Left hindlimb (tissue), 1 donor: ENCODE results near the gene SPAG16.

Source experiments
- DNase-seq: peaks from one replicate; pipeline ENCODE4 v3.0.0-alpha.2; 2018

The SPAG16 gene

DNA sequence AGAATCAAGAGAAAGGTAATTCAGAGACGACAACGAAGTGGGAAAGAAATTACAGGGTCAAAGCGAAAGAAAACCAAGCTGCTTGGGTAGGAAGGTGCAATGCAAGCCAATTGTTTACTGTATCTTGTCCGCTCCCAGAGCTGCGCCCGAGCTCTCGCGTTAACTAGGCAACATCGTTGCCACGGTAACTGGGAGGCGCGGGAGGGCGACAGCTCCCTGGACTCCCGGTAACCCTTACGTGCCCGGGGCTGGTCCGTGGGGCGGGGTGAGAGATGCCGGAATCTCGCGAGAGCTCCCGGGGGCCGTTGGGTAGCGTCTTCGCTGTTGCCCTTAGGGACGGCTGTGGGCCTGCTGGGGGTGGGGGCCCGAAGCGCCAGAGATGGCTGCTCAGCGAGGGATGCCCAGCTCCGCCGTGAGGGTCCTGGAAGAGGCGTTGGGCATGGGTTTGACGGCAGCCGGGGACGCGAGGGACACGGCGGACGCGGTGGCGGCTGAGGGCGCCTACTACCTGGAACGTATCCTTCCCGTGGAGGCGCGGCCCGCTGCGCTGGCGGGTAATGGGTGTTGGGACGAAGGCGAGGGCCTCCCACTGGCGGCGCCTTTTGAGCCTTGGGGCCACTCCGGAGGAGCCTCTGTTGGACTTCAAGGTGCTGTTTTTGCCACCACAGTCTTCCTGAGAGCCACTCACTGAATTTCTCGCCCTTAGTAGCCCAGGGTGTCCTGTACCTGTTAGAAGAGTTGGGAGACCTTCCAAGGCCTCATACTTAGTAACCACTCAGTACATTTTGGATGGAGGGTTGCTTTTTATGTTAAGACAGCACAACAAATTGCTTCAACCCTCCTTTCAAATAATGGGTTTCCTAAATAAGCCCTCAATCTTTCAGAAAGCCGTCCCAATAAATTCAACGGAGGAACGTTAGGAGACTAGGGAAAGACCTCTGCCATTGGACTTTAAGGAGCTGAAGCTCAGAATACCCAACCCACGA, at the start of gene SPAG16:
SPAG16 (plus strand) TSS at position 360 of the 986 bp plus-strand sequence.
- DNase-seq, result peak; percentile 98

DNA sequence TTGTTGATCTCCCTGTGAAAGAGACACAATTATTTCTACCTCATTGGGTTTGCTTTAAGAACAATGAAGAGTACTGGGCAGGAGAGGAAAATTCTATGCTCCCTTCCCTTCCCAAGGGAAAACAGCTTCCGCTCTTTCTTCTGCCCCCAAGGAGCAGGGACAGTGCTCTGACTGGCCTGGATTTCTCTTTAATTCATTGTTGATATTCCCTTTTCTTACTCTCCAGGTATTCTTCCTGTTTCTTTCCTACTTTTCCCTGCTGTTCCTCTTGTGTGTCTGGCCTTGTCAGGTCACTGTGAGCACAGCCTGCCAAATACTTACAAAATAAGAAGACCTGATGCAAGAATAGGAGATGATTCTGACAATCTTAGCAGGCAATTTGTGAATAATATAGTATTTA, 49.6 kb upstream of the SPAG16 start:
- no peak for DNase-seq

DNA sequence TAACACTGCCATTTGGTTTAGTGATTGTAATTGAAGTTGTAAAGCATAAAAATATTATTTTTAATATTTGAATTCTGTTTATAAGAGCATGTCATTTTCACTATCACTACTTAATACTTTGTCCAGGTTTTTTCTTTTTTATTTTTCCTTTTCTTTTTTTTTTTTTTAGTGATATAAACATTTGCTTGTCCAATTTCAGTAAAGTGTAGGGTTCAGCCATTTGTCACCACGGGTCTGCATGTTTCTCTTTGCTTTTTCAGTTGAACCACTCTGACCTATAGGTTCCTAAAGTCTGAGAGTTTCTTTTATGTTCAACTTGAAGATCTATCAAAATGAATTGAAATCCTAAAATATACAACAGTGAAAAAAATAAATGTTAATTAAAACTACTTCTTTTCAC, 48.5 kb upstream of the SPAG16 start:
- no peak for DNase-seq

DNA sequence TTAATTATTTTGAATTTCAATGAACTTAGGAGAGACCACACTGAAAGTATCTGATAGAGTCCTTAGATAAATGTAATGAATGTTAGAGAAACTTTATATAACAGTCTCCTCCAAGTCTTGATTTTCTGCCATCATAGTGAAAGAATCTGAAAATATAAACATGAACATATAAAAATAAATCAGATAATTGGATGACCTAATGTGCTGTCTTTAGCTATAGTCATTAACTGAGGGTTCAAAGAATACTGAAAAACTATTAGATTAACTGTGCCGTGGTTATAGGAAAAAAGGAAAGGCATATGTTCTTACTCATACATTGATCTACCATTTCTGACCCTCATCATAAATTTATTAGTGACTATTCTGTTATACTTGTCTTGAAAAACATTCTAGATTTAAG, 47.0 kb upstream of the SPAG16 start:
- no peak for DNase-seq

DNA sequence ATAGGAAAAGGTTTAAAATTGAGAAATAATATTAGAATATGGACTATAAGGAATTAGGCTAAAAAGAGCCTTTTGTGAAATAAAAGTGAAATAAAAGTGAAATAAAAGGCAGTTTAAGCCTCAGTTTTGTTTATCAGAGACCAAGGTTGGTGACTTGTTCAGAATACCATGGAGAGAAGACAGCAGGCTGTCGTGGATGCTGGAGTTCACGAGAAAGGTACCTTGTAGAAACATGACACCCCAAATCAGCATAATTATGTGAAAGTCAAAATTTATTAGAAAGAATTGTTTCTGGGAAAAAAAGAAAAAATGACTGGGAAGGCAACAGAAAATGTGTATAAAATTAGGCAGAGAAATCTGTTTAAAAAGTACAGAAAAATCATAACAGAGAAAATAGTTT, 46.5 kb upstream of the SPAG16 start:
- DNase-seq, result no peak

DNA sequence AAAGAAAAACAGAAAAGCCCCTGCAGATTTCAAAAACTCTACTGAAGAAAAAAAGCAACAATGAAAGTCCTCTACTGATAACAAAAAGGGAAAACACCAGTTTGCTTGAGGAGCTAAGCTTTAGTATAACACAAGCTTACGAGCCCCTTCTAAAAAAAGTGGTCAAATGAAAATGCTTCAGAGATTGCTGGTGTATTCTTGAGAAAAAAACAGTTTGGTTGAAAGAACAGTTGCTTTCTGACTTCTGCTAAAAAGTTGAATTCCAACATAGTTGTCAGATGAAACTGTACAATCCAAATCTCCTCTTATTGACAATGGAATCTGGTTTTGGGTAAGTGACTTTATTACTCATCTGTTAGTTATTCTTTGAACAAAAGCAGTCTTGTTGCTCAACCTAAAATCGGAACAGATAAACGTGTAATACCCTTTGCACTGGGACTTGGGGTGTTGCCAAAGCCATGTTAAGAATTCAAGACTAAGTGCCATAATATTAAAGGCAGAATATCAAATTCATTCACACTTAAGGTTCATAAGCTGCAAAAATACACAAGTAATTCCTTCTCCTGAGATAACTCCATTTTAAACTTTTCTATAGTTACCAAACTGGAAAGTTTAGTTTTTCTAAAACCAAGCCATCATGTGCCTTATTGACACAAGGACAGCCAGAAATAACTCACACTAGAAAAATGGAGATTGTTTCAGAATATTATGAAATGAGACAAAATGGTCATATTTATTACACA, 45.3 kb upstream of the SPAG16 start:
- no peak for DNase-seq

DNA sequence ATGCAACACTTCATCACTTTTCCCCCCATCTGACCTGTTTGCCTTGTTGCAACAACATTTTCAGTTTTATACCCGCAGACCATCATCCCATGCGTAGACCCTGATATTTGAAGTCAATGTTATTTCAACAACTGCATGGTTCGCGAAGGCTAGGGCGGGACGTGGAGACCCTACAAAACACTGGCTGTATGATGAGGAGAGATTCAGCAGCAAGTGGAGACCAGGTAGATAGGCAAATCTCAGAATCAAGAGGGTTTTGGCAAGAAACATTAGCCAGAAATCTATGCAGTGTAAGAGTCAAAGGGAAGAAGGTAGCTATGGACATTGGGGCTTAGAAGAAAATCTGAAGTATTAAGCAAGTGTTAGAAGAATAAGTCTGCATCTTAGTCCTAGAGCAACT, 42.4 kb upstream of the SPAG16 start:
- no peak for DNase-seq

DNA sequence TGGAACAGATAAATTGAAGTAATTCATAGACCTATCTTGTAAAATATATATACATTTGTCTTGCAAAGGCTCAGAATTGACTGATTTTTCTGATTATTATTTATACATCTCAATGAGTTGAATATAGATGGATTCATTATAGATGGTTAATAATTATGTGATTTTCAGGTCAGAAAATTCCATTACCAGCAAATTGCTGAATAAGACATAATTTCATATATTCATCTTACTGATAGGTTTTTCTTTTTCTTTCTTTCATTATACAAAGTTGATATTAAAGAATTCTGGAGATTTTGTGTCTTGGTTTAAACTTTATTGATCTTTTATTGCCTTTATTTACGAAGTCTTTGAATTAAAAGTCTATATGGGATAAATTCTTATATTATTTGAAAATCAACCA, 41.6 kb upstream of the SPAG16 start:
- no peak for DNase-seq

DNA sequence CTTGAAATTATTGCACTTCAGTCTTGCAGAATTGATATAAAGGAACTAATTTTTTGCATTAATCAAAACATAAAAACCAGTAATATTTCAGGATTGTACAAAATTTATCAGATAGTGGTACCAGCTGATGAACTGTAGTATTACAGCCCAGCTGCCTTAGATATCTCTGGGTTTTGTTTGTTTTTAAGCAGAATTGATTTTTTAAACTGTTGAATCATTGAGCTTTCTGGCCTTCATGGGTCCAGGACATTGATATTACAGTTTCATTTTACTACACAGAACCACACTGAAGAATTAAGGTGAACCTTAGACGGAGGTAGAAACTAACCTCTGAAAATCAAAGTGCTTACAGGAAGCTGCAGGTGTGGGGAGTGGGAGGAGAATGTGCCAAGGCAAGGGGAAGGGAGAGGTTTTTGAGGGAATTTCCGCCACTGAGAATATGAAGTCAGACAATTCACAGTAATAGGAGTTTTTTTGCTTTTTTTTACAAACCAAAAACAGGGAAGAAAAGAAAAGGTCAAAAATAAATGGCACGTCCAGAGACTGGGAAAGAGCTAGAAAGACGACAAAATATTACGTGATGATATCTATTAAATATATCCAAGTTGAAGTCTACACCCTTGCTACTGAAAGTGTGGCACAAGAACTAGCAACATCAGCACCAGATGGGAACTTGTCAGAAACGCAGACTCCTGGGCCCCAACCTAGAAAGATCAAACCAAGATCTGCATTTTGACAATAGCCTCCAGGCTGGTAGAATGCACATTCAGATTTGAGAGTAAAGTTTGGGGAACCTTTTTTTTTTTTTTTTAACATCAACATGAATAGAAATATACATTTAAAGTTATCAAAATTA, 40.8 kb upstream of the SPAG16 start:
- DNase-seq, result no peak

DNA sequence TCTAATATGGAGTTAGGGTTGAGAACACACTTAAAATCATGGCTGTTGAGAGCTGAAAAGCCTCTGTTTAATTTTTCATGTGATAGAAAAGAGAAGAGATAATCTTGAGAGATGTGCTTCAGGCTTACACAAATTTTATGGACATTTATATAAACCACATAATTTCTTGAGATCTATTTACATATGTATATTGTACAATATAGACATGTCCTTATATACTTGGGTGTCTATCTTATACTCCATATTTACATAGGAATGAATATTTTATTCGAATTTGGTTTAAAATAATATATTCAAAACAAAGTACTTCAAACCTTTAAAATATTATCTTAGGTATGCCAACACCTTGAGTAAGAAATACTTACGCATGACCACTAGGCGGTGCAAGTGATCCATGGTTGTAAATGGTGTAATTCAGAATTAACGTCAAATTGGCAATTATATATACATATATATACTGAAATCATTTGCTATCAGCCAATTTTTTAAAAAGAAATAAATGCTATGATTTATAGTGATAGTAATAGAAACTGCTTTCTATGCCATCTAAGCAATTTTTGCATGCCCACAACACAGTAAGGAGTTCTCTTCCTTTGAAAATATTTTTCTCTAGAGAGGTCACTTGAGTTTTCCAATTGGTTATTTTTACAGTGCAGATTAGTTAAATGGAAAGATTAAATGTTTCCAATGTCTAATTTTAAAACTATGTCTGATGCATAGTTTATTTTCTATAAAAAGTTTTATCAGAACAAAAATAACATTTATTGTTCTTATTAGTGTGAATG, 37.6 kb upstream of the SPAG16 start:
- DNase-seq, result no peak

DNA sequence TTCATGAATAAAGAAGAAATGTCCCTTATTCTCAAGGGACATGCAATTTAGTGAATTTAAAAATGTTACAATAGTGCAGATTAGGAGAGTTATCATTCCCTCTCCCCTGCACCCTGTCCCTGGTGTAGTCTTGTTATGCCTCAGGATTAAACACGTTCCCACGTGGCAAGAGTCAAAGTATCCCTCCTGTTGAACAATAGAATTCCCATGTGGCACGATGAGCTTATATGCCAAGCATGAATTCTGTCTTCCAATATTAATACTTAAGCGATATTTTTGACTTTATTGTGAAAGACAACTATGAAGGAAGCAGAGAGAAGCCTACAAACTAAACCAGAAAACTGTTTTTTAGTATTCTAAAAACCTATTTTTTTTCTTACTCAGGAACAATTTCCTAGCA, 36.7 kb upstream of the SPAG16 start:
- DNase-seq, result no peak

DNA sequence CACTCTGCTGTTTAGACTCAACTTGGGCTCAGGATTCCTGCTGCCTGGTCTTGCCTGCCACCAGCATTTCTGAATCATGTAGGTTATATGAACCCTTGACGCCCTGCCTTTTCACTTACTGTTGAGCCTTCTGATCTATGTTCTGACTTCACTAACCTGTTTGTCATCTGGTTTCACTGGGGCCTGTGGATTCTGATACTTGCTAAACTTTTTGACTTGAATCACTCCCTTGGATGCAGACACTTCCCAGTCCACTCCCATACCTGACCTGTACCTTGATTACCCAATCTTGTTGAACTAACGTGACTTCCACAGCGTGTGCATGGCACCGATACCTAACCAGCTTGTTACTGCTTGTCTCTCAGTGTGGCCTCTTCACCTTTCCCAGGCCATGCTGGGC, 35.6 kb upstream of the SPAG16 start:
- no peak for DNase-seq

DNA sequence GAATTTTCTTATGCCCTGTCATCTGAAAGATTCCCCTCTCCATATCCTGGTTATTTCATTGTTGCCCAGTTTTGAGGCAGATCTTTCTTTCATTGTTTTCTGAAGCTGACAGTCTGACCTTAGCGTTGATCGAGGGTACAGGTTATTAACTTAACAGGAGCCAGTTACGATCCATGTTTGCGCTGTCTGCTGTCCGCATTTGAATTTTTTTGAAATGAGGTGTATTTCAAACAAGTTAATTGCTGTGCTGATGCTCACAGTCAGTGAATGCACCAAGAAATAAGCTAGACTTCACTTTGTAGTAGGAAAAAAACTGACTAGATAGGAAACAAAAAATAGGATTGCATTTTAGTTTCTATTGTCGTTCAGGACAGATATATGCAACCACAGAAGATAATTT, 34.8 kb upstream of the SPAG16 start:
- no peak for DNase-seq

DNA sequence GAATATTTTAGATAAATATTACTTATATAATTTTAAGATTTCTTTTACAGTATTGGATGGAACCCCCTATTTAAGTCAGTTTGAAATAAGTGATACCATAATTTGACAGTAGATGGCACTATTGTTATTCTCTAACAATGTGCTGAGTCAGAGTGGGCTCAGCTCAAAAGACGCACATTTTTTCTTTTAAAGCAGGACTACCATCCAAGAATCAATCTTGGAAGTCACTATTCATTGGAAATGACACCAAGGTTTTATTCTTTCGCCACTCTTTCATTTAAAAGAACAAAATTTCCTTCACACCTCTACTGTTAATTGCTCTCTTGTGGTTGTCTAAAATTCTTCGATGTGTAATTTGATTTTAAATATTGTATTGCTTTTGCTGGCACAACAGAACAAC, 32.6 kb upstream of the SPAG16 start:
- DNase-seq, result no peak

DNA sequence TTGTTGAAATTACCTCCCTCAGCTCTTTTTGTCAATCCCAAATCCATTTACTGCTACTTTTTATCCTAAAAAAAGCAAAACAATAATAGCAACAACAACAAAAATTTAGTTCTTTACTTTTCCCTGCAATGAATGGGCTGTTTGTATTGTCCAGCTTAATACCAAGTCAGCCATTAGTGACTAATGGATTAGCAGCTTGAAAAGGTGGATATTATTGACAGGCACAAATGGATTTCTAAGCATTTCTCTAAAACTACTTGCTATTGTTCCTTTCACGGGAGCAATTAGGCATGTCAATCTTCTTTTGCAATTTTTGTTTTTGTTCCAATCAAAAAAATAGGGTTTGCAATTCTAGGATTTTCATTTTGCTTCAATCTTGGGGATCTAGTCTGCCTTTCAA, 32.1 kb upstream of the SPAG16 start:
- DNase-seq, result no peak

DNA sequence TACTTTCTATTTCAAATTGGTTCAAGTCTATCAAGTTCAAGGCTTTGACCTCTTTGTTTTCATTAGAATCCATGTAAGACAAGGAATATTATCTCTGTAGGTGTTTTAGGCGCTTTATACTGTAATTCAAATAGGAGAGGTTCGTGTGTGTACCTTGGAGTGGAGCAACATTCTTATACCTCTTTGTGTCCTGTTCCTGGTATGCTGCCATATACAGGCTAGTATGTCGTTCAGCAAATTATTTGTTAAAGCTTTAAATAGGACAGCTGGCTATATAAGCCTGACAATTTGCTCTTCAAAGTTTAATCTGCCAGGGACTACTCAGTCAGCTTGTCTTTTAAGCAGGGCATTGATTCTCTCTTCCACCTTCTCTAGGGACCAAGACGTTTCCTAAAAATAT, 31.1 kb upstream of the SPAG16 start:
- DNase-seq, result no peak

DNA sequence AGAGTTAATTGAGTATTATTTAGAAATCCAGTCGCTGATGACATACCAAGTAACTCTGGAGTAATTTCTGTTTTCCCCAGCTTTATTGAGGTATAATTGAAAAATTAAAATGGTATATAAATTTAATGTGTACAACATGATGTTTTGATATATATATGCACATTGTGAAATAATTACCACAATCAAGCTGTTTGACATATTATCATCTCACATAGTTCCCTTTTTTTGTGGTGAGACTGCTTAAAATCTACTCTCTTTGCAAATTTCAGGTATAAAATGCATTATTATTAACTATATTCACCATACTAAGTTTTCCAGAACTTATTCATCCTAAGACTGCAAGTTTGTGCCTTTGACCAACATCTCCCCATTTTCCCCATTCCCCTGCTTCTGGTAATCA, 25.0 kb upstream of the SPAG16 start:
- DNase-seq, result no peak

DNA sequence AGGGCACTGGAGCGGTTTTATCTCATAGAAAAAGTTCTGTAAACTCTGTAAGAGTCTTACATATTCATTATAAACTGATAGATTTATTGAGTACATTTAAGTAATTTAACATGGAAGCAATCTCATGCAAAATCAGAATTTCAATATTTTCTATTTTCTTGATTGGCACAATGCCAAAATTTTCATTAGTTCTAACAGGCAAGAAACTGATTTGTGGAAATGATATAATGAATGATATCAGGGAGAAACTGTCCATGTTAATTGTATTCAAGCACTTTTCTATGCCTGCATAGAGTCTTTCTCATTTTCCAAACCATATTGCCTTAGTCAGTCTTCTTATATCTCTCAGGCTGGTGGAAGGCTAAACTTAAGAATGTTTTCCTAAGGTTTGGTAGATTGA, 23.0 kb upstream of the SPAG16 start:
- DNase-seq, result no peak

DNA sequence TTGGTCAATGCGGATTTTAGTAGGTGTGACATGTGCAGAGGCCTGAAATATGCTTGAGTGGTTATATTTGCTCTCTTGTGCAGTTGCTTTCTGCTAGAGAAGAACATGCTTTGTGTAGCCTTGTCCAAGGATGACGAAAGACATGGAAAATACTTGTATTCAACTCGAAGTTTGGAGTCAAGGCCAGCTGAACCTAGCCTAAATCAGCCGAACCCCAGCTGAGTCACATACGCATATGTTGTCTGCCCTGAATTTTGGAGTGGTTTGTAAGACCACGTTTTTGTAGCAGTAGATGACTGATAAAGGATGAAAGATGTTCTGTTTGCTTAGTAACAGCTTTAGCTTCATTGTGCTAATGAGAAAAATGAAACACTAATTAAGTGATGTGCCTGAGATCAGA, 22.5 kb upstream of the SPAG16 start:
- no peak for DNase-seq

DNA sequence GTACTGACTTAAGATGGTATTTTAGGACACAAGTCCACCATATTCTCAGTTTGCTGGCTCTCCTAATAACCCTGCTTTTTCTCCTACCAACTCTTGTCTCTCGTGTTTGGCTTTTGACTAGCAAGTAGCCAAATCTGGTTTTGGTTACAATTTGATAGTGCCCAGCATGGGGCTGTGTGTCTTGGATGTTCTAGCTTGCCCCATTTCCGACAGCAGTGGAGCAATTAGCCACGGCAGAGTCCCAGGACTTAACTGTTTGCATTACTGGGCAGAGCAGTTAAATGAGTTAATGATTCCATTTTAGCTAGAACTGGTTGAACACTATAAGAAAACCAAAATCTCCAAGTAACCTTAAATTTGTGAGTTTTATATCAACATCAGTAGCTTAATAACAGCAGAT, 18.6 kb upstream of the SPAG16 start:
- DNase-seq, result no peak

DNA sequence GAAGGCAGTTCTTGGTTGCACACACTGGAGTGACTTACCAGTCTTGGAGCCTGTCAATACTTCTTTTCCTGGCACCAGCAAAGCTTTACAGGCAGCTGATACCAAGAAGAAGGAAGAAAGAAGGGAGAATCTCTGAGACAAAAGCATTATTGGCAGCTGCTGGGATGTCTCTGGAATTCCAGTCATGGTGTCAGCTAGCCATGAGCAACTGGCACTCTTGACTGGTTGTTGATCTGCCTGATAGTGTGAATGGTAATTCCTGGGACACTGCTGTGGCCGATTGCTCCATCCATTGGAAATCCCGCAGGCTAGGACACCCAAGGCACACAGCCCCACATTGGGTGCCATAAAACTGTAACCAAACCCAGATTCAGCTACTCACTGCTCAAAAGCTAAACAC, 17.8 kb upstream of the SPAG16 start:
- no peak for DNase-seq

DNA sequence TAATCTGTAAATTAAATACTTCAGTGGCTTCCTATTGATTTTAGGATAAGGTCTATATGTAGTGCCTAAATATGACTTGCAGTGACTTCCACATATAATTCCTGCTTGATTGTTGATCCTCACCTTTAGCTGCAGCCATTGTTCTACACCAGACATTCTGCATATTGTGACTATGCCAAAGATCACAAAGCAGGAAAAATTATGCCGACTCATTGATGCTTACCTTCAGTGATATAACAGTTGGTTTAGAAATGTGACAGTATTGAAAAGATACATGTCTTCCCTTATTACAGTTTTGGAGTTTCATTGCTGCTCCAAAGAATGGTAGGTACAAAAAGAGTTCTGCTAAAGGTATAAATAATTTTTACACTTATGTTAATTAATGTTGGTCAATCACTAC, 12.3 kb upstream of the SPAG16 start:
- no peak for DNase-seq
